Keratinocyte (primary cell): Measurements from ENCODE around the gene KCNMA1. TPM values are rescaled to one million over a fixed set of nuclear protein-coding genes. Genes with fewer than 3 reads are reported as not detected.

Source experiments
- DNase-seq: peaks from one replicate; pipeline ENCODE4 v3.0.0-alpha.2; 2011; ENCODE audit warnings: low read depth, missing footprints, low spot score
- FAIRE-seq: peaks from 2 replicates; lab custom pipeline; 2011; peaks lifted over from hg19 to GRCh38; lab: Jason Lieb, UNC
- H2AFZ ChIP-seq: 2 replicates; pipeline ENCODE4 v1.6.0; 2012; ENCODE audit warnings: low read length, control low read depth, inconsistent platforms; ENCODE audit not compliant: control insufficient read depth
- H3K27ac ChIP-seq: 2 replicates; pipeline ENCODE4 v1.5.1; 2011; ENCODE audit warnings: low read length; ENCODE audit not compliant: control insufficient read depth, insufficient read depth
- H3K27me3 ChIP-seq: 3 replicates; pipeline ENCODE4 v1.6.0; 2011; ENCODE audit warnings: low read length; ENCODE audit not compliant: control insufficient read depth, insufficient read depth; ENCODE audit errors: extremely low read depth
- H3K36me3 ChIP-seq, 2 experiments: 2 replicates in 1 of 2; 3 replicates in 1 of 2; pipeline ENCODE4 v1.5.1; 2011; ENCODE audit warnings: low read length in 2 of 2, mild to moderate bottlenecking in 1 of 2; ENCODE audit not compliant: control insufficient read depth in 2 of 2, insufficient read depth in 2 of 2; ENCODE audit errors: extremely low read depth in 1 of 2
- H3K4me1 ChIP-seq: 3 replicates; pipeline ENCODE4 v1.5.1; 2011; ENCODE audit warnings: low read length; ENCODE audit not compliant: control insufficient read depth, insufficient read depth; ENCODE audit errors: extremely low read depth
- H3K4me2 ChIP-seq: 3 replicates; pipeline ENCODE4 v1.6.0; 2011; ENCODE audit warnings: low read depth, low read length; ENCODE audit not compliant: control insufficient read depth, insufficient read depth; ENCODE audit errors: extremely low read depth
- H3K4me3 ChIP-seq, 3 experiments: fragments of 200-600 bp in 1 of 3; sonication (generic) in 1 of 3; 2 replicates in 2 of 3; 3 replicates in 1 of 3; pipeline ENCODE4 v1.5.1; 2011 to 2016; ENCODE audit warnings: low read length in 3 of 3, mild to moderate bottlenecking in 3 of 3, control low read depth in 2 of 3, inconsistent platforms in 1 of 3, low read depth in 1 of 3, mixed read lengths in 1 of 3, mixed run types in 1 of 3, moderate library complexity in 1 of 3; ENCODE audit not compliant: control insufficient read depth in 2 of 3, insufficient read depth in 2 of 3; ENCODE audit errors: extremely low read depth in 1 of 3
- H3K79me2 ChIP-seq: 2 replicates; pipeline ENCODE4 v1.6.0; 2012; ENCODE audit warnings: low read length; ENCODE audit not compliant: control insufficient read depth, insufficient read depth
- H3K9ac ChIP-seq: 3 replicates; pipeline ENCODE4 v1.6.0; 2011; ENCODE audit warnings: low read length; ENCODE audit not compliant: control insufficient read depth, insufficient read depth; ENCODE audit errors: extremely low read depth
- H3K9me1 ChIP-seq: 3 replicates; pipeline ENCODE4 v1.6.0; 2011; ENCODE audit warnings: low read length; ENCODE audit not compliant: control insufficient read depth, insufficient read depth; ENCODE audit errors: extremely low read depth
- H3K9me3 ChIP-seq: 2 replicates; pipeline ENCODE4 v1.5.1; 2012; ENCODE audit warnings: low read depth, low read length; ENCODE audit not compliant: control insufficient read depth
- H4K20me1 ChIP-seq: 3 replicates; pipeline ENCODE4 v1.6.0; 2011; ENCODE audit warnings: low read length; ENCODE audit not compliant: control insufficient read depth, insufficient read depth; ENCODE audit errors: extremely low read depth
- CTCF ChIP-seq, 3 experiments: IDR thresholded peaks in 1 of 3; conservative IDR thresholded peaks in 1 of 3; optimal IDR thresholded peaks in 1 of 3; 2 replicates in 2 of 3; 3 replicates in 1 of 3; pipeline versions ENCODE3 to v1.5.1; 2011; ENCODE audit warnings: low read length in 3 of 3, mild to moderate bottlenecking in 3 of 3, moderate library complexity in 2 of 3, control low read depth in 1 of 3, inconsistent platforms in 1 of 3; ENCODE audit not compliant: insufficient read depth in 2 of 3; ENCODE audit errors: extremely low read depth in 1 of 3
- EZH2 ChIP-seq: IDR thresholded peaks from one replicate; pipeline ENCODE4 v1.6.1; 2012; ENCODE audit warnings: inconsistent platforms, mild to moderate bottlenecking, low read length, moderate library complexity
- dilution Hi-C: fragments of 300-500 bp; cut with MboI; formaldehyde crosslinking; loops from one replicate; pipeline ENCODE4 v1.7.0; 2020; ENCODE audit warnings: low sequenced_read_pairs; ENCODE audit not compliant: extremely low pct_ligation_motif_present
- polyA plus RNA-seq, 5 experiments: library from polyadenylated mRNA; depleted of rRNA in 3 of 5; stranded (reverse) in 3 of 5; stranded (forward) in 1 of 5; unstranded in 1 of 5; fragments of >200 nt; gene quantifications; 1 replicate in 1 of 5; 2 replicates in 3 of 5; 3 replicates in 1 of 5; pipeline versions ENCODE4 v1.2.1 to v1.2.3, GENCODE V29; 2011 to 2012; ENCODE audit warnings: missing spikeins in 2 of 5, low read depth in 1 of 5, low replicate concordance in 1 of 5

The KCNMA1 gene
- polyA plus RNA-seq, 1 donor (not counting 4 experiments of a cell fraction or from before 2014, with no cell fraction given), result 6.3 TPM

GRCh38 chr10:77397103-77397502, 240.5 kb downstream of the KCNMA1 start:
- H3K4me3 ChIP-seq, result no peak overlapping the region
- no peak for FAIRE-seq
- dilution Hi-C loops, result no loop called here
- no peaks in the 10 kb centered on the region for H3K27me3 ChIP-seq
- no peaks in the 10 kb centered on the region for H3K9me1 ChIP-seq
- H3K9me3 ChIP-seq, result no peaks in the 10 kb centered on the region
- H3K36me3 ChIP-seq, result no peaks in the 10 kb centered on the region
- H3K79me2 ChIP-seq, result no peaks in the 10 kb centered on the region
- H4K20me1 ChIP-seq, result no peaks in the 10 kb centered on the region
- H3K9ac ChIP-seq, result no peak overlapping the region
- DNase-seq, result no peak
- H2AFZ ChIP-seq, result no peak overlapping the region
- H3K4me2 ChIP-seq, result no peak overlapping the region
- H3K27ac ChIP-seq, result no peak overlapping the region
- H3K4me1 ChIP-seq, result peaks cover 32% of the 10 kb centered on the region
- TF ChIP-seq CTCF (optimal IDR thresholded peaks at IDR 0.05 in 1 of 3, IDR thresholded peaks at IDR 0.05 in 1 of 3, conservative IDR thresholded peaks at IDR 0.05 in 1 of 3; ENCODE audit: extremely low read depth in 1 of 3, insufficient read depth in 2 of 3, low read length in 3 of 3), result no peak
- no peak for TF ChIP-seq EZH2

GRCh38 chr10:77396290-77396689, 241.3 kb downstream of the KCNMA1 start:
- Histone ChIP-seq H3K4me1 (peaks cover 38% of the 10 kb centered on the region), H3K9me3 (no peaks in the 10 kb centered on the region), H3K9me1 (no peaks in the 10 kb centered on the region), H3K4me3 (no peak overlapping the region), H2AFZ (no peak overlapping the region), H3K4me2 (no peak overlapping the region), H3K36me3 (no peaks in the 10 kb centered on the region), H4K20me1 (no peaks in the 10 kb centered on the region), H3K79me2 (no peaks in the 10 kb centered on the region), H3K27me3 (no peaks in the 10 kb centered on the region), H3K9ac (no peak overlapping the region), H3K27ac (no peak overlapping the region)
- FAIRE-seq, result no peak
- DNase-seq, result no peak
- no peak for TF ChIP-seq CTCF (optimal IDR thresholded peaks at IDR 0.05 in 1 of 3, IDR thresholded peaks at IDR 0.05 in 1 of 3, conservative IDR thresholded peaks at IDR 0.05 in 1 of 3; ENCODE audit: extremely low read depth in 1 of 3, insufficient read depth in 2 of 3, low read length in 3 of 3)
- TF ChIP-seq EZH2, result no peak
- dilution Hi-C loops, result no loop called here
